Pancreas (tissue), 10 donors: ENCODE results near the gene DSP. TPM values are rescaled to one million over a fixed set of nuclear protein-coding genes. Genes with fewer than 3 reads are reported as not detected.

ENCODE experiments used
- ATAC-seq, 4 donors: fragments of 200-7000 bp; cut with Tn5 transposase; one replicate each; pipeline versions ENCODE4 v1.8.0 to v1.9.1; 2020; ENCODE audit warnings: mild to moderate bottlenecking in 4 of 4, moderate library complexity in 4 of 4
- DNase-seq, 6 donors: peaks; one replicate each; pipeline ENCODE4 v3.0.0-alpha.2; 2020
- FAIRE-seq: peaks from 2 replicates; lab custom pipeline; 2012; peaks lifted over from hg19 to GRCh38; lab: Jason Lieb, UNC
- H3K27ac ChIP-seq, 4 donors: fragments of 200-600 bp; sonication (generic); 1 replicate in 3 of 4; 2 replicates in 1 of 4; pipeline versions ENCODE4 v1.5.0 to v1.8.0; 2020
- H3K27me3 ChIP-seq, 4 donors: fragments of 200-600 bp; one replicate each; pipeline ENCODE4 v1.8.0; 2021
- H3K36me3 ChIP-seq, 3 donors: fragments of 200-600 bp; sonication (generic) in 1 of 3; one replicate each; pipeline versions ENCODE4 v1.5.0 to v1.8.0; 2020 to 2021
- H3K4me1 ChIP-seq, 3 donors: fragments of 200-600 bp; one replicate each; pipeline ENCODE4 v1.8.0; 2021
- H3K4me3 ChIP-seq, 4 donors: fragments of 200-600 bp; sonication (generic) in 2 of 4; one replicate each; pipeline versions ENCODE4 v1.5.0 to v1.8.0; 2020 to 2021
- H3K9me3 ChIP-seq, 4 donors: fragments of 200-600 bp; one replicate each; pipeline ENCODE4 v1.8.0; 2021
- WGBS, 2 donors: extraction: QIAGEN DNeasy Blood & Tissue Kit; methylation state at CpG; one replicate each; pipeline ENCODE4 v1.1.7; 2013; 5-methylcytosine and 5-hydroxymethylcytosine counted together
- intact Hi-C, 3 donors: fragments of 100-400 bp; cut with DNase I; formaldehyde crosslinking; loops; one replicate each; pipeline versions ENCODE4 v1.11.1 to v1.14.2; 2022
- polyA plus RNA-seq, 2 donors: library from polyadenylated mRNA; stranded (reverse); fragments of 200-250 nt; gene quantifications; one replicate each; pipeline ENCODE4 v1.2.3, GENCODE V29; 2013
- total RNA-seq, 6 donors: library from RNA; stranded (reverse); fragmentation: NEBNext Ultra II Directional in 4 of 6; extraction: Animal tissue kit (Norgen Biotek cat#: 25700) in 4 of 6; gene quantifications; one replicate each; pipeline versions ENCODE4 v1.2.1 to v1.2.4, GENCODE V29; 2021 to 2023
- TF ChIP-seq, protein P1 (sequence below), 4 donors: fragments of 200-600 bp; sonication (generic) in 3 of 4; IDR thresholded peaks; one replicate each; pipeline versions ENCODE4 v1.5.0 to v1.8.0; 2021; ENCODE audit warnings: antibody characterized with exemption in 4 of 4
- donor health status: healthy with polysubstance abuse.
- donor health status: DM: no; HTN: no; CAD: no; lungs with moderate emphysema.
- donor health status: DM: no; HTN: no; CAD: no.
- donor health status: control.
- donor health status: control.
- donor health status: Bipolar disorder and iron deficiency.
- donor health status: DM: yes; HTN: yes; CAD: no.
- donor health status: DM: no; HTN: no; CAD: no.
- donor health status: DM: no; HTN: no; CAD: no.
- donor health status: DM: yes; HTN: yes; CAD: no.

DSP gene
- total and polyA plus RNA-seq, 8 donors = 17.3 to 139 (median 111) TPM

DNA sequence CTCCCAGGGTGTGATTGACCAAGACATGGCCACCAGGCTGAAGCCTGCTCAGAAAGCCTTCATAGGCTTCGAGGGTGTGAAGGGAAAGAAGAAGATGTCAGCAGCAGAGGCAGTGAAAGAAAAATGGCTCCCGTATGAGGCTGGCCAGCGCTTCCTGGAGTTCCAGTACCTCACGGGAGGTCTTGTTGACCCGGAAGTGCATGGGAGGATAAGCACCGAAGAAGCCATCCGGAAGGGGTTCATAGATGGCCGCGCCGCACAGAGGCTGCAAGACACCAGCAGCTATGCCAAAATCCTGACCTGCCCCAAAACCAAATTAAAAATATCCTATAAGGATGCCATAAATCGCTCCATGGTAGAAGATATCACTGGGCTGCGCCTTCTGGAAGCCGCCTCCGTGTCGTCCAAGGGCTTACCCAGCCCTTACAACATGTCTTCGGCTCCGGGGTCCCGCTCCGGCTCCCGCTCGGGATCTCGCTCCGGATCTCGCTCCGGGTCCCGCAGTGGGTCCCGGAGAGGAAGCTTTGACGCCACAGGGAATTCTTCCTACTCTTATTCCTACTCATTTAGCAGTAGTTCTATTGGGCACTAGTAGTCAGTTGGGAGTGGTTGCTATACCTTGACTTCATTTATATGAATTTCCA is 43.9 kb downstream of the DSP start:
- Histone ChIP-seq H3K27me3 (no peaks in the 10 kb centered on the region), H3K4me1 (peaks cover 0 to 18% (median 5%) of the 10 kb centered on the region in 3 donors), H3K9me3 (no peaks in the 10 kb centered on the region), H3K4me3 (no peak overlapping the region), H3K27ac (no peak overlapping the region), H3K36me3 (peaks cover 8 to 54% (median 17%) of the 10 kb centered on the region in 3 donors)
- ATAC-seq (no peak), DNase-seq (no peak), FAIRE-seq (no peak)
- TF ChIP-seq, protein P1, sequence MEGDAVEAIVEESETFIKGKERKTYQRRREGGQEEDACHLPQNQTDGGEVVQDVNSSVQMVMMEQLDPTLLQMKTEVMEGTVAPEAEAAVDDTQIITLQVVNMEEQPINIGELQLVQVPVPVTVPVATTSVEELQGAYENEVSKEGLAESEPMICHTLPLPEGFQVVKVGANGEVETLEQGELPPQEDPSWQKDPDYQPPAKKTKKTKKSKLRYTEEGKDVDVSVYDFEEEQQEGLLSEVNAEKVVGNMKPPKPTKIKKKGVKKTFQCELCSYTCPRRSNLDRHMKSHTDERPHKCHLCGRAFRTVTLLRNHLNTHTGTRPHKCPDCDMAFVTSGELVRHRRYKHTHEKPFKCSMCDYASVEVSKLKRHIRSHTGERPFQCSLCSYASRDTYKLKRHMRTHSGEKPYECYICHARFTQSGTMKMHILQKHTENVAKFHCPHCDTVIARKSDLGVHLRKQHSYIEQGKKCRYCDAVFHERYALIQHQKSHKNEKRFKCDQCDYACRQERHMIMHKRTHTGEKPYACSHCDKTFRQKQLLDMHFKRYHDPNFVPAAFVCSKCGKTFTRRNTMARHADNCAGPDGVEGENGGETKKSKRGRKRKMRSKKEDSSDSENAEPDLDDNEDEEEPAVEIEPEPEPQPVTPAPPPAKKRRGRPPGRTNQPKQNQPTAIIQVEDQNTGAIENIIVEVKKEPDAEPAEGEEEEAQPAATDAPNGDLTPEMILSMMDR (IDR thresholded peaks at IDR 0.05) = no peak
- 97 to 98% methylated on average over 28 of the region's 28 CpGs for WGBS, 2 donors
- intact Hi-C loops = loop anchor here in 1 of 3 donors (10.0 kb wide), 2 partner anchors 181 to 291 kb away; no protein-coding TSS in a partner anchor

DNA sequence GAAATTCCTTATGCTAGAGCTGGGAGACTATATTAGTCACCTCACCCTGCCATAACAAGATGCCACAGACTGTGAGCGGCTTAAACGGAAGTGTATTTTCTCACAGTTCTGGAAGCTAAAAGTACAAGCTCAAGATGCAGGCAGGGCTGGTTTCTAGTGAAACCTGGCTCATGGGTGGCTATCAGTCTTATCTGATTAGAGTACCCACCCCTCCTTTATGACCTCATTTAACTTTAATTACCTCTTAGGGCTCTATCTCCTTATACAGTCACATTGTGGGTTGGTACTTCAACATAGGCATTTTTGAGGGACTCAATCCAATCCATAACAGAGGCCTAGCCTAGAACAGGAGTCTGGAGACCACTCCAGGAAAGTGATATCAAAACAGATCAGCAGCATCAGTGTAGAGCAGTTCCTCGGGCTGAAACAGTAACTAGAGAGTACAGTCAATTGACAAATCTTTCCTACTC is 46.2 kb downstream of the DSP start:
- H3K4me3 ChIP-seq = no peak overlapping the region
- DNase-seq (no peak), ATAC-seq (peak in 2 of 4 donors; percentile 8 to 19), FAIRE-seq (no peak)
- no peaks in the 10 kb centered on the region for H3K9me3 ChIP-seq
- H3K36me3 ChIP-seq = peaks cover 8 to 32% (median 14%) of the 10 kb centered on the region in 3 donors
- peak overlapping the region in 1 of 4 donors; percentile 18 for H3K27ac ChIP-seq
- WGBS, 2 donors = 48 to 49% methylated on average over 3 of the region's 3 CpGs
- peaks cover 0 to 30% (median 5%) of the 10 kb centered on the region in 3 donors for H3K4me1 ChIP-seq
- no peaks in the 10 kb centered on the region for H3K27me3 ChIP-seq
- intact Hi-C loops = loop anchor here in 1 of 3 donors (10.0 kb wide), 2 partner anchors 183 to 293 kb away; no protein-coding TSS in a partner anchor
- TF ChIP-seq, protein P1 (IDR thresholded peaks at IDR 0.05) = no peak

- Histone ChIP-seq H3K27ac (no peak overlapping the region), H3K36me3 (peaks cover 2 to 23% (median 6%) of the 10 kb centered on the region in 3 donors), H3K9me3 (no peaks in the 10 kb centered on the region), H3K4me3 (no peak overlapping the region), H3K4me1 (peaks cover 0 to 30% (median 11%) of the 10 kb centered on the region in 3 donors), H3K27me3 (no peaks in the 10 kb centered on the region)
- intact Hi-C loops = loop anchor here in 1 of 3 donors (10.0 kb wide), 2 partner anchors 184 to 294 kb away; no protein-coding TSS in a partner anchor
- DNase-seq (no peak), ATAC-seq (no peak), FAIRE-seq (no peak)
- TF ChIP-seq, protein P1 (IDR thresholded peaks at IDR 0.05) = no peak
- WGBS, 2 donors = 58 to 64% methylated on average over 4 of the region's 4 CpGs
Observed at GRCh38 chr6:7588506-7588905, 47.0 kb downstream of the DSP start.

DNA sequence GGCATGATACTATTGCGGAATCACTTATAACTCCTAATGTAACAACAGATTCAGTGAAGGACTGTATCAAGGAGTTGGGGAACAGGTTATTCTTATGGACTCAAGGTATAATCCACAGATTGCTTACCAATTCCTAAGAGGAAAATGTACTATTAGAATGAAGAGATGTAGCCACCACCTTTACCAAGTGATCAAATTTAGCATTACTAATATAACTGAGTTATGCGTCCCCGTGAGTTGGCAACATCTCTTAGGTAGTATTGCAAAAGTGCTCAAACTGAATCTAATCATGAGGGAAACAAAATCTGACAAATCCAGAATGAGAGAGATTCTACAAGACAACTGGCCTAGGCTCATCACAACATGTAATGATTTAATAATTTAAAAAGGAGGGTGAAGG is 47.8 kb downstream of the DSP start:
- H3K27me3 ChIP-seq = no peaks in the 10 kb centered on the region
- no peak for DNase-seq
- intact Hi-C loops = loop anchor here in 1 of 3 donors (10.0 kb wide), 2 partner anchors 184 to 294 kb away; no protein-coding TSS in a partner anchor
- TF ChIP-seq, protein P1 (IDR thresholded peaks at IDR 0.05) = no peak
- H3K4me1 ChIP-seq = peaks cover 0 to 30% (median 16%) of the 10 kb centered on the region in 3 donors
- peaks cover 0 to 16% (median 2%) of the 10 kb centered on the region in 3 donors for H3K36me3 ChIP-seq
- no peak for ATAC-seq
- H3K9me3 ChIP-seq = no peaks in the 10 kb centered on the region
- H3K4me3 ChIP-seq = no peak overlapping the region
- H3K27ac ChIP-seq = no peak overlapping the region
- no peak for FAIRE-seq
- 33 to 48% methylated on average over 3 of the region's 3 CpGs for WGBS, 2 donors
